GM10266 (cell line): ENCODE results near the gene PPP1R3F.

Source experiments
- DNase-seq: peaks from one replicate; pipeline ENCODE4 v3.0.0; 2012; ENCODE audit errors: extremely low spot score
- CTCF ChIP-seq: IDR thresholded peaks from 2 replicates; pipeline ENCODE4 v1.5.1; 2012; ENCODE audit warnings: mild to moderate bottlenecking, low read depth; ENCODE audit not compliant: control insufficient read depth, insufficient read depth; ENCODE audit errors: missing control alignments

PPP1R3F gene

GRCh38 chrX:49237060-49237459 is 32.5 kb upstream of the PPP1R3F start:
- TF ChIP-seq CTCF: no peak
- no peak for DNase-seq

GRCh38 chrX:49238735-49239134 is 30.9 kb upstream of the PPP1R3F start:
- no peak for DNase-seq
- TF ChIP-seq CTCF: no peak

GRCh38 chrX:49242545-49243066 is 27.0 kb upstream of the PPP1R3F start:
- TF ChIP-seq CTCF: no peak
- no peak for DNase-seq

GRCh38 chrX:49243166-49243565 is 26.4 kb upstream of the PPP1R3F start:
- no peak for DNase-seq
- no peak for TF ChIP-seq CTCF

GRCh38 chrX:49244207-49244606 is 25.4 kb upstream of the PPP1R3F start:
- no peak for DNase-seq
- no peak for TF ChIP-seq CTCF

- TF ChIP-seq CTCF: no peak
- DNase-seq: no peak
Observed at GRCh38 chrX:49246541-49246940, 23.1 kb upstream of the PPP1R3F start.

- no peak for DNase-seq
Observed at GRCh38 chrX:49247346-49247745, 22.2 kb upstream of the PPP1R3F start.

More at GRCh38 chrX:49247346-49247745, 22.2 kb upstream of the PPP1R3F start:
- no peak for TF ChIP-seq CTCF
